ENCODE results near the gene CAMSAP1. TPM values are rescaled to one million over a fixed set of nuclear protein-coding genes. Genes with fewer than 3 reads are reported as not detected.

The CAMSAP1 gene
- total and polyA plus RNA-seq, 2 donors from 2014 or later, result 3.3 to 38.6 TPM

DNA sequence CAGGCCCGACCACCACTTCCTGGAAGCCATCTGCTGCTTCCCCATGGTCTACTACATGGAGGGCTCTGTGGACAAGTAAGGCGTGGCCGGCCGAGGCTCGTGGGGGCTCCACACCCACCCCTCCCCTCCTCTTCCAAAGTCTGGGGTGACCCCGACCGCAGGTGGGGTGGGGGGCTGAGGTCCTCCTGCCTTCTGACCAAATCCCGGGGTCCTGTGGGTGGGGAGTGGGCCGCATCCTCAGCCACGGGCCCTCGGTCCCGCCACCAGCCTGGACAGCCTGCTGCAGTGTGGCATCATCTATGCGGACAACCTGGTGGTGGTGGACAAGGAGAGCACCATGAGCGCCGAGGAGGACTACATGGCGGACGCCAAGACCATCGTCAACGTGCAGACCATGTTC, 128.9 kb downstream of the CAMSAP1 start:
- Histone ChIP-seq H3K36me3 (ENCODE audit: control insufficient read depth in 2 of 3, insufficient read depth in 3 of 3, low read length in 3 of 3) (no peaks in the 10 kb centered on the region), H3K4me3 (ENCODE audit: low read length in 3 of 3) (no peak overlapping the region), H3K9me3 (ENCODE audit: control insufficient read depth in 2 of 3, insufficient read depth in 1 of 3, low read length in 3 of 3) (no peaks in the 10 kb centered on the region), H3K9ac (ENCODE audit: low read length in 3 of 3) (no peak overlapping the region), H3K4me1 (ENCODE audit: control insufficient read depth in 2 of 3, insufficient read depth in 2 of 3, low read depth in 1 of 3, low read length in 3 of 3) (no peaks in the 10 kb centered on the region), H3K27ac (ENCODE audit: low read depth in 2 of 2, low read length in 2 of 2) (no peak overlapping the region), H3K27me3 (ENCODE audit: control insufficient read depth, insufficient read depth, low read length) (no peaks in the 10 kb centered on the region)
- TF ChIP-seq, protein P1, sequence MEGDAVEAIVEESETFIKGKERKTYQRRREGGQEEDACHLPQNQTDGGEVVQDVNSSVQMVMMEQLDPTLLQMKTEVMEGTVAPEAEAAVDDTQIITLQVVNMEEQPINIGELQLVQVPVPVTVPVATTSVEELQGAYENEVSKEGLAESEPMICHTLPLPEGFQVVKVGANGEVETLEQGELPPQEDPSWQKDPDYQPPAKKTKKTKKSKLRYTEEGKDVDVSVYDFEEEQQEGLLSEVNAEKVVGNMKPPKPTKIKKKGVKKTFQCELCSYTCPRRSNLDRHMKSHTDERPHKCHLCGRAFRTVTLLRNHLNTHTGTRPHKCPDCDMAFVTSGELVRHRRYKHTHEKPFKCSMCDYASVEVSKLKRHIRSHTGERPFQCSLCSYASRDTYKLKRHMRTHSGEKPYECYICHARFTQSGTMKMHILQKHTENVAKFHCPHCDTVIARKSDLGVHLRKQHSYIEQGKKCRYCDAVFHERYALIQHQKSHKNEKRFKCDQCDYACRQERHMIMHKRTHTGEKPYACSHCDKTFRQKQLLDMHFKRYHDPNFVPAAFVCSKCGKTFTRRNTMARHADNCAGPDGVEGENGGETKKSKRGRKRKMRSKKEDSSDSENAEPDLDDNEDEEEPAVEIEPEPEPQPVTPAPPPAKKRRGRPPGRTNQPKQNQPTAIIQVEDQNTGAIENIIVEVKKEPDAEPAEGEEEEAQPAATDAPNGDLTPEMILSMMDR (IDR thresholded peaks at IDR 0.05; ENCODE audit: borderline replicate concordance, extremely low read depth, insufficient read depth), result no peak
- no peak for FAIRE-seq
- no peak for DNase-seq
- intact Hi-C loops (cut with DNase I), result no loop called here

DNA sequence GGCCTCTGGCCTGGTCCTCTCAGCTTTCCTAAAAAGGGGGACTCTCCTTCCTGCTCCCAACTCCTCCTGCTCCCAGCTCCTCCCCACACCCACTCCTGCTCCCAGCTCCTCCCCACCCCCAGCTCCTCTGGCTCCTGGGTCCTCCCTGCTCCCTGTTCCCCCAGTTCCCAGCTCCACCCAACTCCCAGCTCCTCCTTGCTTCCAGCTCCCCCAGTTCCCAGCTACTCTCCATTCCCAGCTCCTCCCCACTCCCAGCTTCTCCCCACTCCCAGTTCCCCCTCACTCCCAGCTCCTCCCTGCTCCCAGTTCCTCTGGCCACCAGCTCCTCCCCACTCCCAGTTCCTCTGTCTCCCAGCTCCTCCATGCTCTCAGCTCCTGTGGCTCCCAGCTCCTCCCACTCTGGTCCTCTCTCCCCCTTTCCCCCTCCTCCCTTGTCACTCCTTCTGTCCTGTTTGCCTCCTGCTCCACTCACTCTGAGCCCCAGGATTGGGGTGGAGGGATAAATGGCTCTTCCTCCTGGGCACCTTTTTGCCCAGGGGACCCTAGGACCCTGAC, 129.6 kb downstream of the CAMSAP1 start:
- FAIRE-seq, result no peak

DNA sequence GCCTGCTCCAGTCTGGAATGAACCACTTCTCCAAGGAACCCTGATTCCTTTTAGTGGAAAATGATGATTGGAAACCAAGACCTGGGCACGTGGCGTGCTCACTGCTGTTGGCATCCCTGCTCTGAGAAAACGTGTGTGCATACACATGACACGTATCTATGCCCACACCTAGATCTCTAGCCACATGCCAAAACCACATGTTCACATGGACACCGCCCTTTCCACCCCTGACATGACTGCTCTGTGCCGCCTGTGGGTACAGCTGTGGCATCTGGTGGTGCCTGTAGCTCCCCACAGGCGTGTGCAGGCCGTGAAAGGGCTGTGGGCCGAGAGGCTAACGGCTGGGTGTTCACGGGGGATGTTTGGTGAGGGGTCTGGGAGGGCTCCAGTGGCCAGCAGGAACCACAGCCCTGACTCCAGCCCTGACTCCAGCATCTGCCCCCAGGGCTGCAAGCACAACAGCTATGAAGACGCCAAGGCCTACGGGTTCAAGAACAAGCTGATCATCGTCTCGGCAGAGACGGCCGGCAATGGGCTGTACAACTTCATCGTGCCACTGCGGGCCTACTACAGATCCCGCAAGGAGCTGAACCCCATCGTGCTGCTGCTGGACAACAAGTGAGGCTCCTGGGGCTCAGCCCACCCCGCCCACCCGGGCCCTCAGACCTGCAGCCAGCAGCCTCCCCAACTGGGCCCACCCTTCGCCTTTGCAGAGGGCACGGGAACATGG, 130.3 kb downstream of the CAMSAP1 start:
- no peaks in the 10 kb centered on the region for H3K27me3 ChIP-seq (ENCODE audit: control insufficient read depth, insufficient read depth, low read length)
- no peak overlapping the region for H3K4me3 ChIP-seq (ENCODE audit: low read length in 3 of 3)
- no peaks in the 10 kb centered on the region for H3K4me1 ChIP-seq (ENCODE audit: control insufficient read depth in 2 of 3, insufficient read depth in 2 of 3, low read depth in 1 of 3, low read length in 3 of 3)
- TF ChIP-seq, protein P1 (IDR thresholded peaks at IDR 0.05; ENCODE audit: borderline replicate concordance, extremely low read depth, insufficient read depth), result no peak
- no peak for DNase-seq
- no peaks in the 10 kb centered on the region for H3K9me3 ChIP-seq (ENCODE audit: control insufficient read depth in 2 of 3, insufficient read depth in 1 of 3, low read length in 3 of 3)
- H3K36me3 ChIP-seq (ENCODE audit: control insufficient read depth in 2 of 3, insufficient read depth in 3 of 3, low read length in 3 of 3), result no peaks in the 10 kb centered on the region
- no peak overlapping the region for H3K27ac ChIP-seq (ENCODE audit: low read depth in 2 of 2, low read length in 2 of 2)
- intact Hi-C loops (cut with DNase I), result no loop called here
- no peak for FAIRE-seq
- no peak overlapping the region for H3K9ac ChIP-seq (ENCODE audit: low read length in 3 of 3)

More for the DNA sequence above, 129.6 kb downstream of the CAMSAP1 start:
- Histone ChIP-seq H3K9ac (ENCODE audit: low read length in 3 of 3) (no peak overlapping the region), H3K4me3 (ENCODE audit: low read length in 3 of 3) (no peak overlapping the region), H3K4me1 (ENCODE audit: control insufficient read depth in 2 of 3, insufficient read depth in 2 of 3, low read depth in 1 of 3, low read length in 3 of 3) (no peaks in the 10 kb centered on the region), H3K9me3 (ENCODE audit: control insufficient read depth in 2 of 3, insufficient read depth in 1 of 3, low read length in 3 of 3) (no peaks in the 10 kb centered on the region), H3K27ac (ENCODE audit: low read depth in 2 of 2, low read length in 2 of 2) (no peak overlapping the region), H3K27me3 (ENCODE audit: control insufficient read depth, insufficient read depth, low read length) (no peaks in the 10 kb centered on the region), H3K36me3 (ENCODE audit: control insufficient read depth in 2 of 3, insufficient read depth in 3 of 3, low read length in 3 of 3) (no peaks in the 10 kb centered on the region)
- intact Hi-C loops (cut with DNase I), result no loop called here
- DNase-seq, result no peak
- TF ChIP-seq, protein P1 (IDR thresholded peaks at IDR 0.05; ENCODE audit: borderline replicate concordance, extremely low read depth, insufficient read depth), result no peak
